Liver (tissue), 9 donors: ENCODE data around the gene TP53INP2. TPM values are rescaled to one million over a fixed set of nuclear protein-coding genes. Genes with fewer than 3 reads are reported as not detected.

Source experiments
- DNase-seq: peaks from one replicate; pipeline ENCODE4 v3.0.0-alpha.2; 2017; ENCODE audit warnings: low spot score
- H3K27ac ChIP-seq, 2 donors: one replicate each; pipeline ENCODE4 v1.7.0; 2013; ENCODE audit warnings: inconsistent platforms in 2 of 2, low read length in 2 of 2, control low read depth in 1 of 2, low read depth in 1 of 2, mild to moderate bottlenecking in 1 of 2
- H3K27me3 ChIP-seq, 4 donors: one replicate each; pipeline versions ENCODE4 v1.6.1 to v1.7.0; 2013; ENCODE audit warnings: low read length in 3 of 4, inconsistent platforms in 1 of 4, mild to moderate bottlenecking in 1 of 4, moderate library complexity in 1 of 4; ENCODE audit not compliant: control insufficient read depth in 4 of 4, insufficient read depth in 4 of 4
- H3K36me3 ChIP-seq, 4 donors: one replicate each; pipeline versions ENCODE4 v1.6.1 to v1.7.0; 2013; ENCODE audit warnings: low read length in 3 of 4, mild to moderate bottlenecking in 3 of 4, low read depth in 1 of 4, moderate library complexity in 1 of 4; ENCODE audit not compliant: control insufficient read depth in 4 of 4, insufficient read depth in 3 of 4
- H3K4me1 ChIP-seq, 4 donors: one replicate each; pipeline versions ENCODE4 v1.6.1 to v1.7.0; 2013; ENCODE audit warnings: low read length in 3 of 4, mild to moderate bottlenecking in 3 of 4, moderate library complexity in 1 of 4; ENCODE audit not compliant: control insufficient read depth in 4 of 4, insufficient read depth in 4 of 4
- H3K4me3 ChIP-seq, 3 donors: one replicate each; pipeline versions ENCODE4 v1.6.1 to v1.7.0; 2013; ENCODE audit warnings: low read length in 3 of 3, control low read depth in 1 of 3, low read depth in 1 of 3, mild to moderate bottlenecking in 1 of 3
- H3K9ac ChIP-seq, 2 donors: one replicate each; pipeline ENCODE4 v1.7.0; 2013; ENCODE audit warnings: low read length in 2 of 2, mild to moderate bottlenecking in 2 of 2, moderate library complexity in 2 of 2, control low read depth in 1 of 2, low read depth in 1 of 2
- H3K9me3 ChIP-seq, 4 donors: one replicate each; pipeline versions ENCODE4 v1.6.1 to v1.7.0; 2013; ENCODE audit warnings: low read length in 3 of 4; ENCODE audit not compliant: control insufficient read depth in 4 of 4
- EGR1 ChIP-seq, 2 donors: IDR thresholded peaks; 2 replicates each; pipeline ENCODE4 v1.6.1; 2016 to 2018; ENCODE audit warnings: antibody characterized with exemption in 2 of 2, low read depth in 2 of 2
- FOXA1 ChIP-seq: IDR thresholded peaks from 2 replicates; pipeline ENCODE4 v1.6.1; 2016; ENCODE audit warnings: antibody characterized with exemption
- FOXA2 ChIP-seq: IDR thresholded peaks from 2 replicates; pipeline ENCODE4 v1.6.1; 2016; ENCODE audit warnings: antibody characterized with exemption
- GABPA ChIP-seq, 2 donors: IDR thresholded peaks in 1 of 2; conservative IDR thresholded peaks in 1 of 2; 2 replicates each; pipeline ENCODE4 v1.6.1; 2016; ENCODE audit warnings: antibody characterized with exemption in 2 of 2, mild to moderate bottlenecking in 1 of 2, moderate library complexity in 1 of 2
- HNF4A ChIP-seq, 2 donors: conservative IDR thresholded peaks; 2 replicates each; pipeline ENCODE4 v1.6.1; 2016; ENCODE audit warnings: antibody characterized with exemption in 2 of 2, mild to moderate bottlenecking in 2 of 2
- HNF4G ChIP-seq: IDR thresholded peaks from 2 replicates; pipeline ENCODE4 v1.6.1; 2016; ENCODE audit warnings: antibody characterized with exemption
- JUND ChIP-seq, 2 donors: IDR thresholded peaks; 2 replicates each; pipeline ENCODE4 v1.6.1; 2016; ENCODE audit warnings: antibody characterized with exemption in 2 of 2
- NR2F2 ChIP-seq: IDR thresholded peaks from 2 replicates; pipeline ENCODE4 v1.6.1; 2016; ENCODE audit warnings: antibody characterized with exemption
- RXRA ChIP-seq, 2 donors: IDR thresholded peaks; 2 replicates each; pipeline ENCODE4 v1.6.1; 2017 to 2018; ENCODE audit warnings: antibody characterized with exemption in 2 of 2, mild to moderate bottlenecking in 1 of 2
- SP1 ChIP-seq: IDR thresholded peaks from 2 replicates; pipeline ENCODE4 v1.6.1; 2018; ENCODE audit warnings: antibody characterized with exemption, mild to moderate bottlenecking
- YY1 ChIP-seq: IDR thresholded peaks from 2 replicates; pipeline ENCODE4 v1.6.1; 2016; ENCODE audit warnings: antibody characterized with exemption, mild to moderate bottlenecking
- WGBS: extraction: QIAGEN DNeasy Blood & Tissue Kit; methylation state at CpG from one replicate; pipeline ENCODE4 v1.1.7; 2013; 5-methylcytosine and 5-hydroxymethylcytosine counted together
- polyA plus RNA-seq, 2 donors: library from polyadenylated mRNA; stranded (reverse) in 1 of 2; unstranded in 1 of 2; fragments of 200-250 nt in 1 of 2; fragments of >200 nt in 1 of 2; fragmentation: Nextera tagmentation in 1 of 2; extraction: Ambion mirVana in 1 of 2; gene quantifications; one replicate each; pipeline versions ENCODE4 v1.2.1 to v1.2.3, GENCODE V29; 2013 to 2015
- total RNA-seq, 2 donors: library from RNA; depleted of rRNA; stranded (reverse); fragments of >200 nt; gene quantifications; one replicate each; pipeline ENCODE4 v1.2.3, GENCODE V29; 2014
- TF ChIP-seq, protein P1 (sequence below): IDR thresholded peaks from 2 replicates; pipeline ENCODE4 v1.6.1; 2016; ENCODE audit warnings: antibody characterized with exemption
- TF ChIP-seq, protein P2 (sequence below): IDR thresholded peaks from 2 replicates; pipeline ENCODE4 v1.6.1; 2016; ENCODE audit warnings: antibody characterized with exemption, mild to moderate bottlenecking
- TF ChIP-seq, protein P3 (sequence below): IDR thresholded peaks from 2 replicates; pipeline ENCODE4 v1.6.1; 2016; ENCODE audit warnings: antibody characterized with exemption
- TF ChIP-seq, protein P4 (sequence below): fragments of 150-350 bp; IDR thresholded peaks from 2 replicates; pipeline ENCODE4 v1.5.1; 2017; ENCODE audit warnings: improper control_type of control experiment, low read depth, low read length; ENCODE audit not compliant: missing input control
- donor health status: healthy.
- donor health status: healthy.
- donor health status: healthy.
- donor health status: healthy.
- donor health status: healthy.

Gene TP53INP2
- total and polyA plus RNA-seq, 4 donors = 3.0 to 14.5 (median 7.0) TPM

DNA sequence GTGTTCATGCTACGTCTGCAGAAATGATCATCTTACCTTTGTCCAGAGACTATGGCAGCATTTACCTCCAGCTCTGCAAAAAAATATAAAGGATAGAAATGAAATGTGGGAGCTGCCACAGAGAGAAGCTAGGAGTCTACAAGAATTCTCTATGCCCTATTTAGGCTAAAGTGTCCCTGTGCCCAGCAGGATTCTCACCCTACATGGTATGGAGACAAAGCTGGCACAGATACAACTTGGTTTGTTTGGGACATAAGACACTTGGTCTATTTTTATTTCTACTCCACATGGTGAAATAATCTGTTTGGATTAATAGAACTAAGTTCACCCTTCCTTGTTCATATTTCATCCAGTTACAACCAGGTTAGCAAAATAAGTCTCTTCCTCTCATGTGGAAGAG, 28.4 kb downstream of the TP53INP2 start (continued):
- no peak for TF ChIP-seq EGR1 (IDR thresholded peaks at IDR 0.05; ENCODE audit: low read depth in 2 of 2)
- TF ChIP-seq, protein P1, sequence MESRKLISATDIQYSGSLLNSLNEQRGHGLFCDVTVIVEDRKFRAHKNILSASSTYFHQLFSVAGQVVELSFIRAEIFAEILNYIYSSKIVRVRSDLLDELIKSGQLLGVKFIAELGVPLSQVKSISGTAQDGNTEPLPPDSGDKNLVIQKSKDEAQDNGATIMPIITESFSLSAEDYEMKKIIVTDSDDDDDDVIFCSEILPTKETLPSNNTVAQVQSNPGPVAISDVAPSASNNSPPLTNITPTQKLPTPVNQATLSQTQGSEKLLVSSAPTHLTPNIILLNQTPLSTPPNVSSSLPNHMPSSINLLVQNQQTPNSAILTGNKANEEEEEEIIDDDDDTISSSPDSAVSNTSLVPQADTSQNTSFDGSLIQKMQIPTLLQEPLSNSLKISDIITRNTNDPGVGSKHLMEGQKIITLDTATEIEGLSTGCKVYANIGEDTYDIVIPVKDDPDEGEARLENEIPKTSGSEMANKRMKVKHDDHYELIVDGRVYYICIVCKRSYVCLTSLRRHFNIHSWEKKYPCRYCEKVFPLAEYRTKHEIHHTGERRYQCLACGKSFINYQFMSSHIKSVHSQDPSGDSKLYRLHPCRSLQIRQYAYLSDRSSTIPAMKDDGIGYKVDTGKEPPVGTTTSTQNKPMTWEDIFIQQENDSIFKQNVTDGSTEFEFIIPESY = no peak

DNA sequence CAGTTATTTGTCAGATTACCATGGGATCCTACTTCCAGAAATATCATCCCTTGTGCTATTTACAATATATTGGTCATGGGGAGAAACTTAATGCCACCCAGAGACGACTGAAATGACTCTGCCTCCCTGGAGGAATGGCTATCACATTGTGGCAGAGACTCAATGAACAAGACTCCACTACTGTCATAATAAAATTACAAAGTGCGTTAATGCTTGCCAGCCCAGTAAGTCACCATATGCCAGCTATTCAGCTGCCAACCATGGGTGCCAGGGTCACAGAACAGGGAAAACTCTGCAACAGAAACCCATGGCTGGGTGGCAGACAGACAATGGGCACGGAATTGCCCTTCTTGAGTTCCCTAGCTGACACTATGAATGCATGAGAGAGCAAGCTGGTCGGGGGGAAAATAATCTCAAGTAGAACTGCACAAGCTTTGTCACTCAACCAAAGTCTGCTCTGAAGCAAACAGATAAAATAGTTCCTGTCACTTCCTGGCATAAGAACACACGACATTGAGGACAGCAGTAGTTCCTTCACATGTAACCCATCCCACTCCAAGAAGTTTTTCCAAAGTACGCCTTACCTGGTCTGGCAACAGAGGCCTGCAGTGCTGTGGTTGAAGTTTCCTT, 32.1 kb downstream of the TP53INP2 start:
- Histone ChIP-seq H3K9ac (no peak overlapping the region), H3K27ac (no peak overlapping the region), H3K27me3 (no peaks in the 10 kb centered on the region), H3K4me1 (no peaks in the 10 kb centered on the region), H3K36me3 (peaks cover 2 to 20% (median 10%) of the 10 kb centered on the region in 4 donors), H3K4me3 (no peak overlapping the region), H3K9me3 (no peaks in the 10 kb centered on the region)
- no peak for DNase-seq
- 78% methylated on average over 6 of the region's 6 CpGs for WGBS
- TF ChIP-seq FOXA1 = no peak
- TF ChIP-seq RXRA (IDR thresholded peaks at IDR 0.05) = no peak
- TF ChIP-seq, protein P2, sequence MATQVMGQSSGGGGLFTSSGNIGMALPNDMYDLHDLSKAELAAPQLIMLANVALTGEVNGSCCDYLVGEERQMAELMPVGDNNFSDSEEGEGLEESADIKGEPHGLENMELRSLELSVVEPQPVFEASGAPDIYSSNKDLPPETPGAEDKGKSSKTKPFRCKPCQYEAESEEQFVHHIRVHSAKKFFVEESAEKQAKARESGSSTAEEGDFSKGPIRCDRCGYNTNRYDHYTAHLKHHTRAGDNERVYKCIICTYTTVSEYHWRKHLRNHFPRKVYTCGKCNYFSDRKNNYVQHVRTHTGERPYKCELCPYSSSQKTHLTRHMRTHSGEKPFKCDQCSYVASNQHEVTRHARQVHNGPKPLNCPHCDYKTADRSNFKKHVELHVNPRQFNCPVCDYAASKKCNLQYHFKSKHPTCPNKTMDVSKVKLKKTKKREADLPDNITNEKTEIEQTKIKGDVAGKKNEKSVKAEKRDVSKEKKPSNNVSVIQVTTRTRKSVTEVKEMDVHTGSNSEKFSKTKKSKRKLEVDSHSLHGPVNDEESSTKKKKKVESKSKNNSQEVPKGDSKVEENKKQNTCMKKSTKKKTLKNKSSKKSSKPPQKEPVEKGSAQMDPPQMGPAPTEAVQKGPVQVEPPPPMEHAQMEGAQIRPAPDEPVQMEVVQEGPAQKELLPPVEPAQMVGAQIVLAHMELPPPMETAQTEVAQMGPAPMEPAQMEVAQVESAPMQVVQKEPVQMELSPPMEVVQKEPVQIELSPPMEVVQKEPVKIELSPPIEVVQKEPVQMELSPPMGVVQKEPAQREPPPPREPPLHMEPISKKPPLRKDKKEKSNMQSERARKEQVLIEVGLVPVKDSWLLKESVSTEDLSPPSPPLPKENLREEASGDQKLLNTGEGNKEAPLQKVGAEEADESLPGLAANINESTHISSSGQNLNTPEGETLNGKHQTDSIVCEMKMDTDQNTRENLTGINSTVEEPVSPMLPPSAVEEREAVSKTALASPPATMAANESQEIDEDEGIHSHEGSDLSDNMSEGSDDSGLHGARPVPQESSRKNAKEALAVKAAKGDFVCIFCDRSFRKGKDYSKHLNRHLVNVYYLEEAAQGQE = no peak
- TF ChIP-seq, protein P3, sequence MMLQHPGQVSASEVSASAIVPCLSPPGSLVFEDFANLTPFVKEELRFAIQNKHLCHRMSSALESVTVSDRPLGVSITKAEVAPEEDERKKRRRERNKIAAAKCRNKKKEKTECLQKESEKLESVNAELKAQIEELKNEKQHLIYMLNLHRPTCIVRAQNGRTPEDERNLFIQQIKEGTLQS = no peak
- TF ChIP-seq EGR1 (IDR thresholded peaks at IDR 0.05; ENCODE audit: low read depth in 2 of 2) = no peak
- no peak for TF ChIP-seq YY1
- no peak for TF ChIP-seq GABPA (IDR thresholded peaks at IDR 0.05 in 1 of 2, conservative IDR thresholded peaks at IDR 0.05 in 1 of 2)
- no peak for TF ChIP-seq HNF4G
- no peak for TF ChIP-seq SP1

DNA sequence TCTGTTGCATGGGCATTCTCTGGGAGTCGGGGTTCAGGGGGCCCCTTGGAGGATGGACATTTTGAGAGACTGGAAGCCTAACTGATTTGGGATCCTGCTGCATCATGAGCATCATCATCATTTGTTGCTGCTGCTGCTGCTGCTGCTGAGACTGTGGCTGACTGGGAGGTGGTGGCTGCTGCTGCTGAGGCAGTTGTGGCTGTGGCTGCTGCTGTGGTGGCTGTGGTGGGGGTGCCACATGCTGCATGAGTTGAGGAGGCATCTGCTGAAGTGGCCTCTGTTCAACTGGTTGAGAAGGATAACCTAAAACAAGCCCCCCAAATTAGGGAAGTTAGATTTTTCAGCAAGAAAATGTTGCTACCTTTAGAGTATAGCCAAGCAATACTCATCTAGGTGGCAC, 38.9 kb downstream of the TP53INP2 start:
- Histone ChIP-seq H3K27ac (no peak overlapping the region), H3K9ac (no peak overlapping the region), H3K4me1 (no peaks in the 10 kb centered on the region), H3K4me3 (no peak overlapping the region), H3K36me3 (peaks cover 6 to 50% (median 24%) of the 10 kb centered on the region in 4 donors), H3K9me3 (no peaks in the 10 kb centered on the region), H3K27me3 (no peaks in the 10 kb centered on the region)
- WGBS = 96% methylated on average over 1 of the region's 1 CpG
- DNase-seq = no peak
- TF ChIP-seq, protein P1 = no peak
- TF ChIP-seq EGR1 (IDR thresholded peaks at IDR 0.05; ENCODE audit: low read depth in 2 of 2) = no peak
- TF ChIP-seq, protein P2 = no peak
- no peak for TF ChIP-seq NR2F2
- TF ChIP-seq FOXA2 = no peak
- no peak for TF ChIP-seq HNF4G
- no peak for TF ChIP-seq YY1
- TF ChIP-seq, protein P4, sequence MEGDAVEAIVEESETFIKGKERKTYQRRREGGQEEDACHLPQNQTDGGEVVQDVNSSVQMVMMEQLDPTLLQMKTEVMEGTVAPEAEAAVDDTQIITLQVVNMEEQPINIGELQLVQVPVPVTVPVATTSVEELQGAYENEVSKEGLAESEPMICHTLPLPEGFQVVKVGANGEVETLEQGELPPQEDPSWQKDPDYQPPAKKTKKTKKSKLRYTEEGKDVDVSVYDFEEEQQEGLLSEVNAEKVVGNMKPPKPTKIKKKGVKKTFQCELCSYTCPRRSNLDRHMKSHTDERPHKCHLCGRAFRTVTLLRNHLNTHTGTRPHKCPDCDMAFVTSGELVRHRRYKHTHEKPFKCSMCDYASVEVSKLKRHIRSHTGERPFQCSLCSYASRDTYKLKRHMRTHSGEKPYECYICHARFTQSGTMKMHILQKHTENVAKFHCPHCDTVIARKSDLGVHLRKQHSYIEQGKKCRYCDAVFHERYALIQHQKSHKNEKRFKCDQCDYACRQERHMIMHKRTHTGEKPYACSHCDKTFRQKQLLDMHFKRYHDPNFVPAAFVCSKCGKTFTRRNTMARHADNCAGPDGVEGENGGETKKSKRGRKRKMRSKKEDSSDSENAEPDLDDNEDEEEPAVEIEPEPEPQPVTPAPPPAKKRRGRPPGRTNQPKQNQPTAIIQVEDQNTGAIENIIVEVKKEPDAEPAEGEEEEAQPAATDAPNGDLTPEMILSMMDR = no peak
- TF ChIP-seq HNF4A (conservative IDR thresholded peaks at IDR 0.05) = no peak
- no peak for TF ChIP-seq GABPA (IDR thresholded peaks at IDR 0.05 in 1 of 2, conservative IDR thresholded peaks at IDR 0.05 in 1 of 2)
- no peak for TF ChIP-seq JUND (IDR thresholded peaks at IDR 0.05)
